GM18951 (cell line): Measurements from ENCODE around the gene CLDN34.

Experiments used
- POLR2A ChIP-seq: IDR thresholded peaks from 4 replicates; pipeline ENCODE4 v1.6.1; 2011; ENCODE audit warnings: mild to moderate bottlenecking; ENCODE audit not compliant: insufficient read length, insufficient read depth; ENCODE audit errors: extremely low read depth
- in situ Hi-C: fragments of 300-500 bp; cut with MboI; formaldehyde crosslinking; loops from one replicate; pipeline ENCODE4 v1.12.0; 2022; ENCODE audit warnings: low sequenced_read_pairs, mixed read lengths, inconsistent platforms; ENCODE audit not compliant: unreplicated experiment

CLDN34 gene

DNA sequence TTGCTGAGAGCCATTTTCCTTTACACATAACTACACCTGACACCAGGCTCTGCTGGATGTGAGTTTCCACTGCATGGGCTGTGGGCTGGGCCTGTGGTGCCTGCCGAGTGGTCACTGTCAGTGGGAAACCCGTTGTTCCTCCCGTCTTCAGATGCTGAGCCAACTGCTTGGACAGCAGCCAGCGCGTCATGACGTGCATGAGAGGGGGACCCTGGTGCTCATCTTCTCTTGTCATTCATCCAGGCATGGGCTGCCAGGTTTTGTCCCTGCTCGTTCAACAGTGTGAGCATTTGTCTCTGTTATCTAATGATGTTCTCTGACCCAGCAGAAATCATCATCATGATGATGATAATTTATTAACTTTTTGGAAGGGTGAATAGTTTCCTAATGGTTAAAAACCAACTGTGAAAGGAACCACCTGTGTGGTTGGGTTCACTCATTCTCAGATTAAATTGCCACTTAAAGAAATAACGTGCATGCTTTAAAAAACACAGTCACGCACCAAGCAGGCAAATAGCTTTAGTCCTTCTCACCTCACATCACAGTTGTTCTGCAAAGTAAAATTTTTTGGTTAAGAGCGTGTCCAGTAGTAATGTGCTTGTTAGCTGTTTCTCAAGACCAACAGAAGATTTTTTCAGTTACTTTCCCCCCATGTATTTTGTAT lies 19.9 kb upstream of the CLDN34 start:
- no peak for TF ChIP-seq POLR2A

DNA sequence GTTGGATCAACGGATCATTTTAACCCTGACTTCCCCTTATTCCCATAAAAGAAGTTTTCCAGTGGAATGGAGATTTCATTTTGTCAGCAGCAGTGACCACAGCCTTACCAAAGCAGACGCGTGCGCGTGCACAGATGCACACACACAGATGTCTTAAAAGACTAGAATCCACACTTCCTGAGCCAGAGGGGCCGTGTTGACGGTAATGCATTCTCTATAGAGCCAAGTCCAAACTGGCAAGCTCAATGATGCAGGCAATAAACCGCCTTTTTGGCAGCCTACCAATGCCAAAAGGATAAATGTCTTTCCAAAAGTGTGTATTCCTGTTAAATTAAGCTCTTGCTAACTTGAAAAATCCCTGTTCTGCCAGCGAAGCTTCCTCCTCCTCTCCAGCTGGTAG lies 18.8 kb upstream of the CLDN34 start:
- in situ Hi-C loops: no loop called here
- no peak for TF ChIP-seq POLR2A

More for the DNA sequence above, 19.9 kb upstream of the CLDN34 start:
- in situ Hi-C loops: no loop called here

DNA sequence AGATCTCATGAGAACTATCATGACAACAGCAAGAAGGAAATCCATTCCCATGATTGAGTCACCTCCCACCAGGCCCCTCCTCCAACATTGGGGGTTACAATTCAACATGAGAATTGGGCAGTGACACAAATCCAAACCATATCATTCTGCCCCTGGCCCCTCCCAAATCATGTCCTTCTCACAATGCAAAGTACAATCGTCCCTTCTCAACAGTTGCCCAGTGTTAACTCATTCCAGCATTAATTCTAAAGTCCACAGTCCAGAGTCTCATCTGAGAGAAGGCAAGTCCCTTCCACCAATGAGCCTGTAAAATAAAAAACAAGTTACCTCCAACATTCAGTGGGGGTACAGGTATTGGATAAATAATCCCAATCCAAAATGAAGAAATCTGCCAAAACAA lies 14.9 kb upstream of the CLDN34 start:
- no peak for TF ChIP-seq POLR2A
- in situ Hi-C loops: no loop called here

DNA sequence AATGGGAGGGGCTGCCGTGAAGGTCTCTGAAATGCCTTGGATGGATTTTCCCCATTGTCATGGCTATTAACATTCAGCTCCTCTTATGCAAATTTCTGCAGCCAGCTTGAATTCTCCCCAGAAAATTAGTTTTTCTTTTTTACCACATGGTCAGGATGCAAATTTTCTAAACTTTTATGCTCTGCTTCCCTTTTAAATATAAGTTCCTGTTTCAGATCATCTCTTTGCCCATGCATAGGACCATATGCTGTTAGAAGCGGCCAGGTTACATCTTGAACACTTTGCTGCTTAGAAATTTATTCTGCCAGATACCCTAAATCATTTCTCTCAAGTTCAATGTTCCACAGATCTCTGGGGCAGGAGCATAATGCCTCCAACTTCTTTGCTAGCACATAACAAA lies 13.8 kb upstream of the CLDN34 start:
- no peak for TF ChIP-seq POLR2A
- in situ Hi-C loops: no loop called here

DNA sequence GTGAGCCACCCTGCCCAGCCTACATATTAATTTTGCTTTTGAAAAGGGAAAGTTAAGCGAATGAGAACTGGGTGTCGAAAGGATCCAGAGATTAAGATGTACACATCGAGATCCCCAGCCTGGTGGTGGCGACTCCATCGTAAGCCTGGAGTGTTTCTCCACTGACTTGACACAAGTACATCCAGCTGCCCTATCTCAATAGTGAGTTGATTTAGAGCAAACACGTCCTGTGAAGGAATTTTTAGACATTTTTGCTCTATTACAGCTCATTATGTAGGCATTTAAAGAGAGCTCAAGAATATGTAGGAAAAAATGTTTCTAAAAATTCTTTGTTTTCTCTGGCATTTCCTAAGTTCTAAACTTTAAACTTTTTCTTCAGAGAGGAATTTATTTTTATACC lies 11.7 kb upstream of the CLDN34 start:
- TF ChIP-seq POLR2A: no peak
- in situ Hi-C loops: no loop called here

DNA sequence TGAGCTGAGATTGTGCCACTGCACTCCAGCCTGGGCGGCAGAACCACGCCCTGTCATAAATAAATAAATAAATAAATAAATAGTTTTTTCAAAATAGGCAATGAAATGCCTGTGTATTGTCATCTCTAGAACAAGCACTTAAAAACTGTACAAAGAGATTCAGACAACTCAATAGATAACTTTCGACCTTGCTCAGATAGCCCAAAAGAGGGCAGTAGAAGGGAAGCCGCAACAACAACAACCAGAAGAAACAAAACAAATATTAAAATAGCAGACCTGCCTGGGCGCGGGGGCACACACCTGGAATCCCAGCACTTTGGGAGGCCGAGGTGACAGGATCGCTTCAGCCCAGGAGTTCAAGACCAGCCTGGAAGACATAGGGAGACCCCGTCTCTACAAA lies 9.4 kb upstream of the CLDN34 start:
- in situ Hi-C loops: no loop called here
- no peak for TF ChIP-seq POLR2A

DNA sequence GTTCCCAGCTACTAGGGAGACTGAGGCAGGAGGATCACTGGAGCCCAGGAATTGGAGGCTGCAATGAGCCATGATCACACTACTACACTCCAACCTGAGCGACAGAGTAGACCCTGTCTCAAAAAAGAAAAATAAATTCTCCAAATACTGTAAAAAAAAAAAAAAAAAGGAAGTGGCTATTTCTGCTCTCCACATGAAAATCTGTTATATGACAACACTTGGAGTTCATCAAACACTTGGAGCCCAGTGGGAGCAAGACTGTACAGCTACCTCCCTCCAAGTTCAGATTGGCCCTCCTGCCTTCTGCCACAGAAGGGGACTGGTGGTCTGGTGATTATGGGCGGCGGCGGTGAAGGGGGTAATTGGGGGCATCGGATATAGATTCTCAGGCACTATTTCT lies 9.0 kb upstream of the CLDN34 start:
- in situ Hi-C loops: no loop called here

DNA sequence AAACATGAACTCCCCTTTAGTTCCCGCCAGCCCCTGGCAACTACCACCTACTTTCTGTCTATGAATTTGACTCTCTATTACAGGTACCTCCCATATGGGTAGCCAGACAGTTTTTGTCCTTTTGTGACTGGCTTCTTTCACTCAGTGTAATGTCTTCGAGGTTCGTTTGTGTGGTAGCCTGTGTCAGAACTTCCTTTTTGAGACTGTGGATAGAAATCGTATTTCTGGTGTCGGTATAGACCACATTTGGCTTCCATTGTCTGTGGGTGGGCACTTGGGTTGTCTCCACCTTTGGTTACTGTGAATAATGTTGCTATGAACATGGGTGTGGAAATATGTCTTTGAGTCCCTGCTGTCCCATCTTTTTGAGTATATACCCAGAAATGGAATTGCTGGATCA lies 5.4 kb upstream of the CLDN34 start:
- no peak for TF ChIP-seq POLR2A
- in situ Hi-C loops: no loop called here

More for the DNA sequence above, 9.0 kb upstream of the CLDN34 start:
- TF ChIP-seq POLR2A: no peak

DNA sequence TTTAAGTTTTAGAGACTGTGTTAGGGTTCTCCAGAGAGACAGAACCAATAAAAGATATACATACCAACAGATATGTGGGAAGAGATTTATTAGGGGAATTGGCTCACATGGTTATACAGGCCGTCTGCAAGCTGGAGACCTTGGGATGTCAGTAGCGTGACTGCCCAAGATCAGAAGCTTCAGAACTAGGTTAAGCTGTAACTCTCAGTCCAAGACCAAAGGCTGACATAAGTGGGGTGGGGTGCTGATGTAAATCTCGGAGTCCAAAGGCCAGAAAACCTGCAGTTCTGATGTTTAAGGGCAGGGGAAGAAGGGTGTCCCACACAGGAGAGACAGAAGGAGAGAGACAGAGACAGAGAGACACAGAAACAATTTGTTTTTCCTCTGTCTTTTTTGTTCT lies 10.5 kb downstream of the CLDN34 start:
- in situ Hi-C loops: no loop called here
- no peak for TF ChIP-seq POLR2A

DNA sequence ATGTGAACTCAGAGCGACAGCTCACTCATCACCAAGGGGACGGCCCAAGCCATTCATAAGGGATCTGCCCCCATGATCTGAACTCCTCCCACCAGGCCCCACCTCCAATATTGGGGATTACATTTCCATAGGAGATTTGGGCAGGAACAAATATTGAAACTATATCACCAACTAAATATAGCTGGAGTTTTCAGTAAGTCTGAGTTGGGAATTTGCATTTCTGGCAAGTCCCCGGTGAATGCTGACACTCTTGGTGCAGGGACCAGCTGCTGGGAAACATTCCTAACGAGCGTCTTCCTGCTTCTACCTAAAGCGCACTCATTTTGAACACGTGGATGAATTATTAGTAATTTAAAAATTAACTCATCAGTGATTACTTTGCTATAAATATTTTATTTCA lies 13.2 kb downstream of the CLDN34 start:
- no peak for TF ChIP-seq POLR2A
- in situ Hi-C loops: no loop called here

DNA sequence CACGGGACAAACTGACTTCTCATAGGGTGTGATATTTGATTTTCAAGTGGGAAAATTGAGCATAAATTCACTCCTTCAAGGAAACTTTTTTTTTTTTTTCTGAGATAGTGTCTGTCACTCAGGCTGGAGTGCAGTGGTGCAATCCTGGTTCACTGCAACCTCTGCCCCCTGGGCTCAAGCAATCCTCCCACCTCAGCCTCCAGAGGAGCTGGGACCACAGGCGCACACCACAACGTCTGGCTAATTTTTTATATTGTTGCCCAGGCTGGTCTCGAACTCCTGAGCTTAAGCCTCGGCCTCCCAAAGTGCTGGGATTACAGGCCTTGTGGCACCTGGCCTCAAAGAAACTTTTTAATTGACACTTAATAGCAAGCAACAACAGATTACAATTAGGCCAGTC lies 13.8 kb downstream of the CLDN34 start:
- no peak for TF ChIP-seq POLR2A
- in situ Hi-C loops: no loop called here

DNA sequence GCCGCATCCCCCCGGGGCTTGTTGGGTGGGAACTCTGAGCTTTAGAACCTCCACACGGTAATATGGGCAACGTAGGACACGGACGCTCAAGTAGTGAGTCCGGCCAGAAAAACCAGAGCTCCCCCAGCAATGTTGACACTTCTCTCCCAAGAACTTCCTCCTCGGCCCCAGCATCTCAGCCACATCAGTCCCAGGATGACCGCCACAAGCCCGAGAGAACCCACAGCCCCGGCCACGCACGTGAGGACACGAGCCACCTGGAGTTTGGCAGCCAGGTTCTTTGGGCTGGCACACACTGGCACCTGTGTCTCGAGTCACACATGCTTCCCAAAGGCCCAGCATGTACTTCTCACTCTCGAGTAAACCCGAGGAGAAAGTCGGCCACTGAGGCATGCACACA lies 16.3 kb downstream of the CLDN34 start:
- in situ Hi-C loops: no loop called here
- TF ChIP-seq POLR2A: no peak

DNA sequence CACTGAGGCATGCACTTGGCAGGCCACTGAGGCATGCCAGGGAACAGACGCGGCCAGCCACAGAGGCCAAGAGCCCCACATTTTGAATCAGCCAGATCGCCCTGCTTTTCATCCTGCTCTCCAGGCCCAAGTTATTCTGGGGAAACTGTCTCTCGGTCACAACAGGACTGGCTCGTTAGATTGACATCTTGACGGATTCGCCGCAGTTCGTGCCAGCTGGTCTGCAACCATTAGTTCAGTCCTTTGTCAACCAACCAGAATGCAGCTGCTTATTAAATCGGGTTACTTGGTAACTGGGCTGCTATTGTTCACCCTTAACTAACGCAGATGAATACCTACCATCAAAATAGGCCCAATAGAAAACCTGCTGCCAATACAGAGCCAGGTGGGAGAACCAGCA lies 16.7 kb downstream of the CLDN34 start:
- no peak for TF ChIP-seq POLR2A
- in situ Hi-C loops: no loop called here

DNA sequence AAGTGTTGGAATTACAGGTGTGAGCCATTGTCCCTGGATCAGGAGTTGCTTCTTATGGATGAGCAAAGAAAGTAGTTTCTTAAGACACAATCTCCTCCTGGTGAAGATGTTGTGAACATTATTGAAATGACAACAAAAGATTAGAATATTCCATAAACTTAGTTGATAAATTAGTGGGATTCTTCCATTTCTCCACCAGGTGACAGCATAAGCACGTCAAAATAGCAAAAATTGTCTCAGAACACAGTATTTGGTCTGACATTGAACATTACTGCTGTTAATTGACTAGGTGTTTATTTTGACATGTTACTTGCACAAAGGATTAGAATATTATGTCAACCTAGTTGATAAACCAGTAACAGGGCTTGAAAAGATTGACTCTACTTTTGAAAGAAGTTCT lies 21.6 kb downstream of the CLDN34 start:
- in situ Hi-C loops: no loop called here

DNA sequence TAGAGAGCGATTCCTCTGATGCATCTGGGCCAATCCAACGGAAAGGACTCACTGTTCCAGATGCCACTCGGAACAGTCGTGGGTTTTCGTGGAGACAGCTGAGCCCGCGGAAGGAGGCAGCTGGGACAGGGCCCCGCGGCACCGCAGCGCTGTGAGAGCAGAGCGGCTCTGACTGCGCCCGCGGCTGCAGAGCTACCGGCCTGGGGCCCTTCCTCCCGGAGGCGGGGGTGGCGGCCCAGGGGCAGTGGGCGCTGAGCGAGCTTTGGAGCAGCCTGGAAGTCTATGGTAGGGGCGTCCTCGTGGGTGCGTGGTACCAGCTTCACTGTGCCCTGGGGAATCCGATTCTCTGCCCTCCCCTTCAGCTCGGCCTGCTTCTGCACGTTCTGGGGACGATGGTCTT lies 24.9 kb downstream of the CLDN34 start:
- no peak for TF ChIP-seq POLR2A
- in situ Hi-C loops: no loop called here

More for the DNA sequence above, 21.6 kb downstream of the CLDN34 start:
- TF ChIP-seq POLR2A: no peak
